Vagina (tissue), 2 donors: Measurements from ENCODE around the gene IL1R2.

ENCODE experiments used
- CTCF ChIP-seq, 3 experiments: fragments of 450-650 bp in 2 of 3; fragments of 200-600 bp in 1 of 3; sonication (generic) in 1 of 3; IDR thresholded peaks; one replicate each; pipeline ENCODE4 v1.5.1; 2017 to 2019; ENCODE audit warnings: antibody characterized with exemption in 3 of 3, mild to moderate bottlenecking in 2 of 3, moderate library complexity in 2 of 3
- POLR2A ChIP-seq, 2 donors: fragments of 450-650 bp; IDR thresholded peaks; one replicate each; pipeline ENCODE4 v1.6.1; 2017; ENCODE audit warnings: antibody characterized with exemption in 2 of 2, mild to moderate bottlenecking in 2 of 2, moderate library complexity in 2 of 2

DNA sequence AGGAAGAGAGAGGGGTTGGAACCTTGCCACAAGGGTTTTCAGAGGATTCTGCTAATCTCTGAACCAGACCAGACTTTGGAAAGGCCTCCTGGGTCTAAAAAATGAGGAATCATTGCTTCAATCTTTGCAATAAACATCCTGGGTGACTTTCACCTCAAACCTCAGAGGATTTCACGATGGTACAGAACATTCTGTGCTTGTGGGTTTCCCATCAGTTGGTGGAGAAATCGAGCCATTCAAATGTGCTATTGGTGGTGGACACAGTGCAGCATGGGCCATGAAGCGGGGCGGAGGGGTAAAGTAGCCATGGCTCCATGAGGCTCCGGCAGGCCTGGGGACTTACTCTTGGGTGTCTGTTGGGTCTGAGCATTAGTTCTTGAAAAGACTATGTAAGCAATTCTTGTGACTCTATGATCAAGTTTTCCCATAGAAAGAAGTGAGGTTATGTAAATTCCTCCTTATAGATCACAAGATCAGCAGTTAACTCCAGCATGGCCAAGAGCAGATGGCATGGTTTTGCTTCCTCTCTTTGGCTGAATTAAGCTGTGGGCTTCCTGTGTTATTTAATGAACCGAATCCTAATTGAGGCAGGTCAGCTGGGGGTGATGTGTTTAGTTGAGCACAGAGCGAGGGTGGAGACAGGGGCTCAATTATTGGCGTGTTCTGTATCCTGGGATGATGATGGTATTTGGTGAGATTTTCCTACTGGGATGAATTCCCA is 1.9 kb upstream of the IL1R2 start:
- TF ChIP-seq POLR2A (IDR thresholded peaks at IDR 0.05) (no peak), CTCF (IDR thresholded peaks at IDR 0.05) (no peak)
